Measurements from ENCODE around the gene STYK1.

- TF ChIP-seq CTCF (IDR thresholded peaks at IDR 0.05; ENCODE audit: low read depth, low read length, missing input control) (no peak), SP1 (IDR thresholded peaks at IDR 0.05) (no peak), RAD21 (IDR thresholded peaks at IDR 0.05) (no peak), MAX (IDR thresholded peaks at IDR 0.05) (no peak), GABPA (IDR thresholded peaks at IDR 0.05 in 1 of 2, conservative IDR thresholded peaks at IDR 0.05 in 1 of 2) (no peak)
Measured at GRCh38 chr12:10720974-10721650, 47.3 kb upstream of the STYK1 start.

All from liver (tissue), 3 donors.